Measurements from ENCODE around the gene EIF4ENIF1. TPM values are rescaled to one million over a fixed set of nuclear protein-coding genes. Genes with fewer than 3 reads are reported as not detected.

EIF4ENIF1 gene
- polyA plus RNA-seq, 1 donor from 2014 or later: 12.6 TPM

GRCh38 chr22:31393893-31394292 is 95.7 kb downstream of the EIF4ENIF1 start:
- H3K36me3 ChIP-seq (ENCODE audit: insufficient read depth, low read length): no peaks in the 10 kb centered on the region
- H3K4me3 ChIP-seq (ENCODE audit: low read length): no peak overlapping the region
- H3K27me3 ChIP-seq (ENCODE audit: insufficient read depth, low read depth, low read length): no peaks in the 10 kb centered on the region
- no peaks in the 10 kb centered on the region for H3K9me2 ChIP-seq (ENCODE audit: insufficient read depth, low read length)
- H3K79me2 ChIP-seq (replicated peaks; ENCODE audit: insufficient read depth, low read length): no peaks in the 10 kb centered on the region
- H3F3A ChIP-seq (ENCODE audit: insufficient read depth, low read length, poor library complexity, severe bottlenecking): no peaks in the 10 kb centered on the region
- no peak overlapping the region for H3K9ac ChIP-seq (ENCODE audit: low read length)
- no peaks in the 10 kb centered on the region for H4K20me1 ChIP-seq (ENCODE audit: insufficient read depth)
- no peak overlapping the region for H2AFZ ChIP-seq (ENCODE audit: low read depth, low read length)
- H3K4me2 ChIP-seq (ENCODE audit: low read length): no peak overlapping the region
- no peak for TF ChIP-seq MXI1 (conservative IDR thresholded peaks at IDR 0.05; ENCODE audit: poor library complexity, severe bottlenecking)
- no peak for TF ChIP-seq EZH2 (IDR thresholded peaks at IDR 0.05; ENCODE audit: borderline replicate concordance, insufficient read depth, low read length, poor library complexity, severe bottlenecking)
- no peak for TF ChIP-seq SMC3 (conservative IDR thresholded peaks at IDR 0.05; ENCODE audit: poor library complexity)
- TF ChIP-seq RAD21 (conservative IDR thresholded peaks at IDR 0.05): no peak
- TF ChIP-seq, protein P1, sequence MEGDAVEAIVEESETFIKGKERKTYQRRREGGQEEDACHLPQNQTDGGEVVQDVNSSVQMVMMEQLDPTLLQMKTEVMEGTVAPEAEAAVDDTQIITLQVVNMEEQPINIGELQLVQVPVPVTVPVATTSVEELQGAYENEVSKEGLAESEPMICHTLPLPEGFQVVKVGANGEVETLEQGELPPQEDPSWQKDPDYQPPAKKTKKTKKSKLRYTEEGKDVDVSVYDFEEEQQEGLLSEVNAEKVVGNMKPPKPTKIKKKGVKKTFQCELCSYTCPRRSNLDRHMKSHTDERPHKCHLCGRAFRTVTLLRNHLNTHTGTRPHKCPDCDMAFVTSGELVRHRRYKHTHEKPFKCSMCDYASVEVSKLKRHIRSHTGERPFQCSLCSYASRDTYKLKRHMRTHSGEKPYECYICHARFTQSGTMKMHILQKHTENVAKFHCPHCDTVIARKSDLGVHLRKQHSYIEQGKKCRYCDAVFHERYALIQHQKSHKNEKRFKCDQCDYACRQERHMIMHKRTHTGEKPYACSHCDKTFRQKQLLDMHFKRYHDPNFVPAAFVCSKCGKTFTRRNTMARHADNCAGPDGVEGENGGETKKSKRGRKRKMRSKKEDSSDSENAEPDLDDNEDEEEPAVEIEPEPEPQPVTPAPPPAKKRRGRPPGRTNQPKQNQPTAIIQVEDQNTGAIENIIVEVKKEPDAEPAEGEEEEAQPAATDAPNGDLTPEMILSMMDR (IDR thresholded peaks at IDR 0.05; ENCODE audit: poor library complexity, severe bottlenecking): no peak
- TF ChIP-seq POLR2AphosphoS5 (IDR thresholded peaks at IDR 0.05): no peak
- TF ChIP-seq REST (IDR thresholded peaks at IDR 0.05; ENCODE audit: borderline replicate concordance): no peak
- no peak for TF ChIP-seq EP300 (conservative IDR thresholded peaks at IDR 0.05; ENCODE audit: poor library complexity, severe bottlenecking)
- no peak for TF ChIP-seq TAF1 (IDR thresholded peaks at IDR 0.05; ENCODE audit: low read depth)
- no peak overlapping the region for H3K27ac ChIP-seq (ENCODE audit: low read length)
- no peaks in the 10 kb centered on the region for H3K9me3 ChIP-seq (ENCODE audit: low read length)

Small RNA genes within 50 kb of the gene (small RNA-seq; reads per million reads assigned to genes)
- 0 reads per million in 3 experiments for gene AL096701.2
- 0.10 to 0.65 (median 0.13) reads per million in 3 experiments for gene RNU6-28P

Other genes with a start within 250 kb of the EIF4ENIF1 start
- gene PIK3IP1, start 197.4 kb downstream of the EIF4ENIF1 start, polyA plus RNA-seq: 32.0 and 38.4 TPM in 2 replicates
- 33.5 and 35.8 TPM in 2 replicates for gene PATZ1, start 143.5 kb downstream of the EIF4ENIF1 start, polyA plus RNA-seq
- gene DRG1, start 90.2 kb downstream of the EIF4ENIF1 start, polyA plus RNA-seq: 90.2 and 113 TPM in 2 replicates
- gene SFI1, start 6.7 kb upstream of the EIF4ENIF1 start, polyA plus RNA-seq: 19.9 and 27.4 TPM in 2 replicates
- 50.9 and 62.3 TPM in 2 replicates for gene PISD, start 172.4 kb upstream of the EIF4ENIF1 start, polyA plus RNA-seq

All from neural cell (in vitro differentiated cells).